ENCODE measurements around the gene AHI1. TPM values are rescaled to one million over a fixed set of nuclear protein-coding genes. Genes with fewer than 3 reads are reported as not detected.

AHI1 gene
- polyA plus RNA-seq, 1 donor (not counting 4 experiments of a cell fraction or from before 2014, with no cell fraction given) = 7.0 TPM

DNA sequence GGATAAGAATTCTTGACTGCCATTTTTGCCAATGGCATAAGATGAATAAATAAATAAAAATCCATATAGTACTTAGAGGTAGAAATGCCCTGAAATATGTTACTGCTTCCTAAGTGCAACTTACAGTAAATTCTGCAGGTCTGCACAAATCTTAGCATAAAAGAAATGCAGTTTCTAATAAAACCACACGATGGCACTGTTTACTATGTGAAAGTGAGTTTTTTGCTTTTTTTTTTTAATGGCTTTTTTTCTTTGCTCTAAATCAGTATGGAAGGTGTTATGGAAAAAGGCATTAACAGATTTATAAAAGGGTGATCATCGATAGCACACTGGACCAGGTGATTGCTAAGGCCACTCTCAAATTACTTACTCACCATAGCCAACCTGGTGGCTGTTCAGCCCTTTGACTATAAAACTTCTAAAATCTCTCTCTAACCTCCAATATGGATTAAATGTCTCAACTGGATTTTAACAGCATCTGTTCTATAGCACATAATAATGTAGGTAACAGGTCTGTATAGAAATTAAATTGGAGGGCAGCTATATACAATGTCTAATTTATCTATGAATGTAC lies 45.8 kb downstream of the AHI1 start:
- no peak overlapping the region for H3K9ac ChIP-seq (ENCODE audit: control insufficient read depth, extremely low read depth, insufficient read depth, low read length)
- H3K4me3 ChIP-seq (ENCODE audit: control insufficient read depth in 2 of 3, extremely low read depth in 1 of 3, insufficient read depth in 2 of 3, low read depth in 1 of 3, low read length in 3 of 3) = no peak overlapping the region
- TF ChIP-seq, protein P1, sequence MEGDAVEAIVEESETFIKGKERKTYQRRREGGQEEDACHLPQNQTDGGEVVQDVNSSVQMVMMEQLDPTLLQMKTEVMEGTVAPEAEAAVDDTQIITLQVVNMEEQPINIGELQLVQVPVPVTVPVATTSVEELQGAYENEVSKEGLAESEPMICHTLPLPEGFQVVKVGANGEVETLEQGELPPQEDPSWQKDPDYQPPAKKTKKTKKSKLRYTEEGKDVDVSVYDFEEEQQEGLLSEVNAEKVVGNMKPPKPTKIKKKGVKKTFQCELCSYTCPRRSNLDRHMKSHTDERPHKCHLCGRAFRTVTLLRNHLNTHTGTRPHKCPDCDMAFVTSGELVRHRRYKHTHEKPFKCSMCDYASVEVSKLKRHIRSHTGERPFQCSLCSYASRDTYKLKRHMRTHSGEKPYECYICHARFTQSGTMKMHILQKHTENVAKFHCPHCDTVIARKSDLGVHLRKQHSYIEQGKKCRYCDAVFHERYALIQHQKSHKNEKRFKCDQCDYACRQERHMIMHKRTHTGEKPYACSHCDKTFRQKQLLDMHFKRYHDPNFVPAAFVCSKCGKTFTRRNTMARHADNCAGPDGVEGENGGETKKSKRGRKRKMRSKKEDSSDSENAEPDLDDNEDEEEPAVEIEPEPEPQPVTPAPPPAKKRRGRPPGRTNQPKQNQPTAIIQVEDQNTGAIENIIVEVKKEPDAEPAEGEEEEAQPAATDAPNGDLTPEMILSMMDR (optimal IDR thresholded peaks at IDR 0.05 in 1 of 3, IDR thresholded peaks at IDR 0.05 in 1 of 3, conservative IDR thresholded peaks at IDR 0.05 in 1 of 3; ENCODE audit: extremely low read depth in 1 of 3, insufficient read depth in 2 of 3, low read length in 3 of 3) = peak in 2 of 3 experiments; percentile 21 to 47
- TF ChIP-seq EZH2 (IDR thresholded peaks at IDR 0.05; ENCODE audit: low read length) = no peak
- no peak for DNase-seq (ENCODE audit: low read depth, low spot score)
- H3K4me1 ChIP-seq (ENCODE audit: control insufficient read depth, extremely low read depth, insufficient read depth, low read length) = no peaks in the 10 kb centered on the region
- peak; percentile 29 for FAIRE-seq
- no peak overlapping the region for H3K27ac ChIP-seq (ENCODE audit: control insufficient read depth, insufficient read depth, low read length)
- H3K9me1 ChIP-seq (ENCODE audit: control insufficient read depth, extremely low read depth, insufficient read depth, low read length) = no peaks in the 10 kb centered on the region
- H3K79me2 ChIP-seq (ENCODE audit: control insufficient read depth, insufficient read depth, low read length) = no peaks in the 10 kb centered on the region
- dilution Hi-C loops (cut with MboI; ENCODE audit: extremely low pct_ligation_motif_present, low sequenced_read_pairs) = no loop called here
- no peaks in the 10 kb centered on the region for H3K27me3 ChIP-seq (ENCODE audit: control insufficient read depth, extremely low read depth, insufficient read depth, low read length)
- peaks cover 0 to 2% of the 10 kb centered on the region in 2 experiments for H3K36me3 ChIP-seq (ENCODE audit: control insufficient read depth in 2 of 2, extremely low read depth in 1 of 2, insufficient read depth in 2 of 2, low read length in 2 of 2)
- H3K4me2 ChIP-seq (ENCODE audit: control insufficient read depth, extremely low read depth, insufficient read depth, low read depth, low read length) = no peak overlapping the region
- no peak overlapping the region for H2AFZ ChIP-seq (ENCODE audit: control insufficient read depth, low read length)
- H4K20me1 ChIP-seq (ENCODE audit: control insufficient read depth, extremely low read depth, insufficient read depth, low read length) = no peaks in the 10 kb centered on the region
- no peaks in the 10 kb centered on the region for H3K9me3 ChIP-seq (ENCODE audit: control insufficient read depth, low read depth, low read length)

DNA sequence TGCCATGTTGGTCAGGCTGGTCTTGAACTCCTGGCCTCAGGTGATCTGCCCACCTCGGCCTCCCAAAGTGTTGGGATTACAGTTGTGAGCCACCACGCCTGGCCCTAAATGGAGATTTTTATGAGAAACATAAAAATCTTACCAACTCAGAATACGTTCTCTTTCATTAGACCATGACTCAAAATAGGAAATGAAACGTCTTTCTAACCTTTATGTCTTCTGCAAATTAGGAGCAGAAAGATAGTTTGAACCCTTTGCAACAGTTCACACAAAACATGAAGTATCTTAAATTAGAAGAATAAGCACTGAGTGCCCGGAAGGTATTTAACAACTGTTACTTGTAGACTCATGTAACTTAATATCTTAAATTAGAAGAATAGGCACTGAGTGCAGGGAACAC lies 48.3 kb downstream of the AHI1 start:
- FAIRE-seq (no peak), DNase-seq (ENCODE audit: low read depth, low spot score) (no peak)
- no peak overlapping the region for H3K4me2 ChIP-seq (ENCODE audit: control insufficient read depth, extremely low read depth, insufficient read depth, low read depth, low read length)
- no peaks in the 10 kb centered on the region for H3K9me1 ChIP-seq (ENCODE audit: control insufficient read depth, extremely low read depth, insufficient read depth, low read length)
- H3K9me3 ChIP-seq (ENCODE audit: control insufficient read depth, low read depth, low read length) = no peaks in the 10 kb centered on the region
- no peak overlapping the region for H3K9ac ChIP-seq (ENCODE audit: control insufficient read depth, extremely low read depth, insufficient read depth, low read length)
- H3K79me2 ChIP-seq (ENCODE audit: control insufficient read depth, insufficient read depth, low read length) = no peaks in the 10 kb centered on the region
- dilution Hi-C loops (cut with MboI; ENCODE audit: extremely low pct_ligation_motif_present, low sequenced_read_pairs) = no loop called here
- H3K4me1 ChIP-seq (ENCODE audit: control insufficient read depth, extremely low read depth, insufficient read depth, low read length) = no peaks in the 10 kb centered on the region
- no peaks in the 10 kb centered on the region for H3K27me3 ChIP-seq (ENCODE audit: control insufficient read depth, extremely low read depth, insufficient read depth, low read length)
- no peak overlapping the region for H3K4me3 ChIP-seq (ENCODE audit: control insufficient read depth in 2 of 3, extremely low read depth in 1 of 3, insufficient read depth in 2 of 3, low read depth in 1 of 3, low read length in 3 of 3)
- H3K36me3 ChIP-seq (ENCODE audit: control insufficient read depth in 2 of 2, extremely low read depth in 1 of 2, insufficient read depth in 2 of 2, low read length in 2 of 2) = peaks cover 0 to 2% of the 10 kb centered on the region in 2 experiments
- H2AFZ ChIP-seq (ENCODE audit: control insufficient read depth, low read length) = no peak overlapping the region
- H4K20me1 ChIP-seq (ENCODE audit: control insufficient read depth, extremely low read depth, insufficient read depth, low read length) = no peaks in the 10 kb centered on the region
- H3K27ac ChIP-seq (ENCODE audit: control insufficient read depth, insufficient read depth, low read length) = no peak overlapping the region
- TF ChIP-seq, protein P1 (optimal IDR thresholded peaks at IDR 0.05 in 1 of 3, IDR thresholded peaks at IDR 0.05 in 1 of 3, conservative IDR thresholded peaks at IDR 0.05 in 1 of 3; ENCODE audit: extremely low read depth in 1 of 3, insufficient read depth in 2 of 3, low read length in 3 of 3) = no peak
- TF ChIP-seq EZH2 (IDR thresholded peaks at IDR 0.05; ENCODE audit: low read length) = no peak

All from keratinocyte (primary cell).